ENCODE data around the gene MRTFA. TPM values are rescaled to one million over a fixed set of nuclear protein-coding genes. Genes with fewer than 3 reads are reported as not detected.

The MRTFA gene
- total RNA-seq, 1 donor from 2014 or later: 53.0 TPM

- H3K36me3 ChIP-seq (ENCODE audit: control insufficient read depth, insufficient read depth, low read length): no peaks in the 10 kb centered on the region
- TF ChIP-seq CTCF (IDR thresholded peaks at IDR 0.05; ENCODE audit: insufficient read depth, low read length, poor library complexity, severe bottlenecking): no peak
- DNase-seq (ENCODE audit: low read depth): no peak
- H3K27me3 ChIP-seq (ENCODE audit: control insufficient read depth, insufficient read depth, low read length): no peaks in the 10 kb centered on the region
- H3K4me3 ChIP-seq (ENCODE audit: low read depth, low read length): no peak overlapping the region
Measured at GRCh38 chr22:40451210-40451609, 185.3 kb downstream of the MRTFA start.

DNA sequence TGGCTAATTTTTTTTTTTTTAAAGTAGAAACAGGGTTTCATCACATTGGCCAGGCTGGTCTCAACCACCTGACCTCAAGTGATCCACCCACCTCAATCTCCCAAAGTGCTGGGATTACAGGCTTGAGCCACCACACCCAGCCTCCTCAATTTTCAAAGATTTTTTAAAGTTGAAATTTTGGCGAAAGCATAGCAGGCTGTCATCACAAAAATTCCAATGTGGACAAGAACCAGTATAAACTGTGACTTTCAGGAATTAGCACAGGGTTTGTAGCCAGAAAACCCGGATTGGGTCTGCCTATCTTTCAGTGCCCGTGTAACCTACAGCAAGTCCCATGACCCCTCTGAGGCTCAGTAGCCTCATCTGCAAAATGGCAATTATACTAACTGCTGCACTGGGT, 185.9 kb downstream of the MRTFA start:
- H3K27me3 ChIP-seq (ENCODE audit: control insufficient read depth, insufficient read depth, low read length): no peaks in the 10 kb centered on the region
- no peak overlapping the region for H3K4me3 ChIP-seq (ENCODE audit: low read depth, low read length)
- no peaks in the 10 kb centered on the region for H3K36me3 ChIP-seq (ENCODE audit: control insufficient read depth, insufficient read depth, low read length)
- no peak for TF ChIP-seq CTCF (IDR thresholded peaks at IDR 0.05; ENCODE audit: insufficient read depth, low read length, poor library complexity, severe bottlenecking)
- DNase-seq (ENCODE audit: low read depth): no peak

DNA sequence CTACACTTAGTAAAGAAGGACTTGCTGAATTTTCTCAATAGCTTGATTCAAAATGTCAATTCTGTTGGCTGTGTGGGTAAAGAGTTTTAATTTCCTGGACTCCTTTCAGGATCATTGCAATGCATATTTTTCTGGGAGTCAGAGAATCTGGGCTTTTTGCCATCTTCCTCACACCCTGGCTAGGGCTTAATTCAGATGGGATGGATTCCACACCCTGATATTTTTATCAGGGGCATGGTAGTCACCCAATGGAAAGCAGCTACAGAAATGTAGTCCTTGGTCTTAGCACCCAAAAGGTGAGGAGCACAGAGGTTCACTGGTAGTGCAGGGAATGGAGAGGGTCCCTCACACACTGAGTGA, 186.9 kb downstream of the MRTFA start:
- Histone ChIP-seq H3K36me3 (ENCODE audit: control insufficient read depth, insufficient read depth, low read length) (no peaks in the 10 kb centered on the region), H3K4me3 (ENCODE audit: low read depth, low read length) (no peak overlapping the region), H3K27me3 (ENCODE audit: control insufficient read depth, insufficient read depth, low read length) (no peaks in the 10 kb centered on the region)
- no peak for TF ChIP-seq CTCF (IDR thresholded peaks at IDR 0.05; ENCODE audit: insufficient read depth, low read length, poor library complexity, severe bottlenecking)
- DNase-seq (ENCODE audit: low read depth): no peak

- H3K4me3 ChIP-seq (ENCODE audit: low read depth, low read length): no peak overlapping the region
- no peak for TF ChIP-seq CTCF (IDR thresholded peaks at IDR 0.05; ENCODE audit: insufficient read depth, low read length, poor library complexity, severe bottlenecking)
- DNase-seq (ENCODE audit: low read depth): no peak
- H3K27me3 ChIP-seq (ENCODE audit: control insufficient read depth, insufficient read depth, low read length): no peaks in the 10 kb centered on the region
- H3K36me3 ChIP-seq (ENCODE audit: control insufficient read depth, insufficient read depth, low read length): no peaks in the 10 kb centered on the region
Measured at GRCh38 chr22:40446203-40446602, 190.3 kb downstream of the MRTFA start.

DNA sequence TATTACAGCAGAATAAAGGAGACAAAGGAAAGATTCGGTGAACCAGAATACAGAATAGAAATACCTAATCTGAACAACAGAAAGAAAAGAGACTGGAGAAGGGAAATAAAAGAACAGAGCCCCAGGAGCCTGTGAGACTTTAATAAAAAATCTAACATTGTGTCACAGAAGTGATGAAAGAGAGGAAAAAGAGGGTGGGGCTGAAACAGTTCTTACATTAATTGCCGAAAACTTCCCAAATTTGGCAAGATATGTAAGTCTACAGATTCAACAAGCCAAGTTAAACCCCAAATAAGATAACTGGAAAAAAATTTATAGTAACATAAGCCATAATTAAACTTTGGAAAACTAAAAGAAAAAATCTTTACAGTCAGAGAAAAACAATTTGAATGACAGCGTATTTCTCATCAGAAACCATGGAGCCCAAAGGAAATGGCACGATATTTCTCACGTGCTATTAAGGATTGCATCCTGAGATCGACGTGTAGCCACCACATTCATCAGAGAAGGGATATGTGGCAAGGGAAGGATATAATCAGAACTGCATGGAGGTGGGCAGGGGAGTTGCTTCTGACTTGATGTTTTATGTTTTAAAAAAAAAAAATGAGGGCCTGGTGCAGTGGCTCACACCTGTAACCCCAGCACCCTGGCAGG, 192.2 kb downstream of the MRTFA start:
- no peak for TF ChIP-seq CTCF (IDR thresholded peaks at IDR 0.05; ENCODE audit: insufficient read depth, low read length, poor library complexity, severe bottlenecking)
- Histone ChIP-seq H3K27me3 (ENCODE audit: control insufficient read depth, insufficient read depth, low read length) (no peaks in the 10 kb centered on the region), H3K36me3 (ENCODE audit: control insufficient read depth, insufficient read depth, low read length) (no peaks in the 10 kb centered on the region), H3K4me3 (ENCODE audit: low read depth, low read length) (no peak overlapping the region)
- no peak for DNase-seq (ENCODE audit: low read depth)

DNA sequence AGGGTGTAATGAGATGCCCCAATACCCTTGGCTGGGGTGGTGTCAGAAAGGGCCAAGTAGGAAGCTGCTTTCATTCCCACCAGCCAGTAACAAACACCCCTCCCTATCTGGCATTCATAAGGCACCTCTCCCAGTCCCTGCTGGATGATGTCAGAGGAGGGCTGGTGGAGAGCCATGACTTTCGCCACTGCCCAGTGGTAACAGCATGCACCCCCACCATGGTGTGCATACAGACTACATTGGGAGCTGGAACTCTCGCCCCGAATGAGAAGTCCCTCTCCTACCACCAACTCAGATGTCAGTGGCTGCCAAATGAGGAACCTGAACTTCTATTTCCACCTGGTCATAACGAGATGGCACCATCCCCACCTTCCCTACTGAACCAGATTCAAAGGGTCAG, 192.8 kb downstream of the MRTFA start:
- Histone ChIP-seq H3K27me3 (ENCODE audit: control insufficient read depth, insufficient read depth, low read length) (no peaks in the 10 kb centered on the region), H3K4me3 (ENCODE audit: low read depth, low read length) (no peak overlapping the region), H3K36me3 (ENCODE audit: control insufficient read depth, insufficient read depth, low read length) (no peaks in the 10 kb centered on the region)
- TF ChIP-seq CTCF (IDR thresholded peaks at IDR 0.05; ENCODE audit: insufficient read depth, low read length, poor library complexity, severe bottlenecking): no peak
- no peak for DNase-seq (ENCODE audit: low read depth)

Measured in kidney epithelial cell (primary cell).